22Rv1 (cell line): Measurements from ENCODE around the gene ZDHHC11.

Source experiments
- H3K27ac ChIP-seq: fragments of 450-650 bp; 2 replicates; pipeline ENCODE4 v1.5.1; 2017
- ZFX ChIP-seq: fragments of 450-650 bp; IDR thresholded peaks from 2 replicates; pipeline ENCODE4 v1.6.1; 2017; ENCODE audit warnings: antibody characterized with exemption, borderline replicate concordance
- TF ChIP-seq, protein P1 (sequence below): fragments of 450-650 bp; IDR thresholded peaks from 2 replicates; pipeline ENCODE4 v1.5.1; 2017; ENCODE audit warnings: mild to moderate bottlenecking

Gene ZDHHC11

DNA sequence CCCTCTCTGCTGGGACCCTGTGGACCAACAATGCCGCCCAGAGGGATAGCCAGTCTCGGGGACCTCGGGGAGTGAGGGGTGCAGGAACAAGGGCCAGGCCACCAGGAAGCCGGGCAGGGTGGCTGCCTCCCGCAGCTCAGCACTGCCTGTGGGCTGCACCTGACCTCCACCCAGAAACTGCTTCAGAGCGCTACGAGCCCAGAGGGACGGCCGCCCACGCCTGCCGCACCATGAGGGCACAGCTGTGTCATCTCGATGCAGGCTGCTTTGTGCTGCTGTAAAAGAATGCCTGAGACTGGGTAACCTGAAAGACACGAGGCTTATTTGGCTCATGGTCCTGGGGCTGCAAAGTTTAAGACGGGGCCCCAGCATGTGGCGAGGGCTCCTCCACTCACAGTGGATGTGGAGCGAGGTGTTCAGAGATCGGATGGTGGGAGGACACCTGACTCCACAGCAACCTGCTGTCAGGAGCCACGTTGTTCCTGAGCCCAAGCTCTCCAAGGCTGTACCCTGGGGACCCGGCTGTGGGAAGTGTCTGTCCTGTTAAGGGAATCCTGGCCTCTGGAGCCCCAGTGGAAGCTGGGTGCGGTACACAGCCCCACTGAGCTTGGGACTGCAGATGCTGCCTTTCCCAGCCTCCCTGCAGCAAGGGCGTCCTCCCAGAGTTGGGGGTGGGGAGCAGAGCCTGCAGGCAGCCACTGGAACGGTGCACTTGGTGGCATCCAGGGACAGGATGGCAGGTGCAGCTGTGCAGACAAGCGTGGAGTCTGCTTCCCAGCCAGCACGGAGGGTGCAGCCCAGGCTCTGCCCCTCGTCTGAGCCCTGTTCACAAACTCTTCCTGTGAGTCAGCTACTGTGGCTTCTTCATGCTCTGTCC, 11.8 kb upstream of the ZDHHC11 start:
- no peak overlapping the region for H3K27ac ChIP-seq
- TF ChIP-seq ZFX, result no peak
- TF ChIP-seq, protein P1, sequence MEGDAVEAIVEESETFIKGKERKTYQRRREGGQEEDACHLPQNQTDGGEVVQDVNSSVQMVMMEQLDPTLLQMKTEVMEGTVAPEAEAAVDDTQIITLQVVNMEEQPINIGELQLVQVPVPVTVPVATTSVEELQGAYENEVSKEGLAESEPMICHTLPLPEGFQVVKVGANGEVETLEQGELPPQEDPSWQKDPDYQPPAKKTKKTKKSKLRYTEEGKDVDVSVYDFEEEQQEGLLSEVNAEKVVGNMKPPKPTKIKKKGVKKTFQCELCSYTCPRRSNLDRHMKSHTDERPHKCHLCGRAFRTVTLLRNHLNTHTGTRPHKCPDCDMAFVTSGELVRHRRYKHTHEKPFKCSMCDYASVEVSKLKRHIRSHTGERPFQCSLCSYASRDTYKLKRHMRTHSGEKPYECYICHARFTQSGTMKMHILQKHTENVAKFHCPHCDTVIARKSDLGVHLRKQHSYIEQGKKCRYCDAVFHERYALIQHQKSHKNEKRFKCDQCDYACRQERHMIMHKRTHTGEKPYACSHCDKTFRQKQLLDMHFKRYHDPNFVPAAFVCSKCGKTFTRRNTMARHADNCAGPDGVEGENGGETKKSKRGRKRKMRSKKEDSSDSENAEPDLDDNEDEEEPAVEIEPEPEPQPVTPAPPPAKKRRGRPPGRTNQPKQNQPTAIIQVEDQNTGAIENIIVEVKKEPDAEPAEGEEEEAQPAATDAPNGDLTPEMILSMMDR, result no peak

DNA sequence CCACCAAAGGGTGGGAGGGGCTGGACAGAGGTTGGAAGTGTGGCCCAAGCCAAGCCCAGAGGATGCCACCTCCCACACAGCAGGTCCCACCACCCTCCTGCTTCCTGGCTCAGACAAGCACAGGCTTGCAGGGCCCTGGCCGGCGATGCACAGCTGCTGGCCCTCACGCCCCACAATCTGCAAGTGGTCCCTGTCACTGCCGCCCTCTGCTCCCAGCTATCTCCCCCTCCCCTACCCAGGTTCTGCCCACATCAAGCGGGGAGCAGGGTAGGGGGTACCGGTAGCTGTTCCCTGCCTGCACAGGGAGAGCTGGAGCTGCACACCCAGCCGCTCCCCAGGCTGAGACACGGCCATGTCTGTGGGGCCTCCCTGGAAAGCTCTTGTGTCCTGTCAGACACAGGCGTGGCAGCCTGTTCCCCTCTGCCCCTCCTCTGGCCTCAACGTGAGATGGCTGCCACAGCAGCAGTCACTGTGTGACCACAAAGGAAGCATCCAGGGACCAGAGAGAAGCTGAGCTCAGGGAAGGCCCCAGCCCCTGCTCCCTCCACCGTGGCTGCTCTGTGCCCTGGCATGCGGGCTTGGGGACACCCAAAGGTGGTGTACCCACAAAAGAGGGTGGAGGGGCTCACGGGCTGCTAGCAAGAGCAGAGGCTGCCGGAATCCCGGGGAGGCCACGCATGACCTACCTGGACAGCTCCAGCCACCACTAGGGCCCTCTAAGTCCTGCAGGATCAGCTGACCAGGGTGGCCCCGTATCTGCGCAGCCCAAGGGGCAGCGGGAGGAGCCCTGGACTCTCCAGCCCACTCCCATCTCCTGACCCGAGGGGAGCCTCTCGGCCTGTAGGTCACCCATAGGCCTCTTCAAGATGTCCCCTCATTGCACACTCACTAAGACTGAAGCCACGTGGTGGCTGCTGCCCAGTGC, 10.9 kb upstream of the ZDHHC11 start:
- H3K27ac ChIP-seq, result no peak overlapping the region
- TF ChIP-seq ZFX, result no peak
- TF ChIP-seq, protein P1, result no peak

DNA sequence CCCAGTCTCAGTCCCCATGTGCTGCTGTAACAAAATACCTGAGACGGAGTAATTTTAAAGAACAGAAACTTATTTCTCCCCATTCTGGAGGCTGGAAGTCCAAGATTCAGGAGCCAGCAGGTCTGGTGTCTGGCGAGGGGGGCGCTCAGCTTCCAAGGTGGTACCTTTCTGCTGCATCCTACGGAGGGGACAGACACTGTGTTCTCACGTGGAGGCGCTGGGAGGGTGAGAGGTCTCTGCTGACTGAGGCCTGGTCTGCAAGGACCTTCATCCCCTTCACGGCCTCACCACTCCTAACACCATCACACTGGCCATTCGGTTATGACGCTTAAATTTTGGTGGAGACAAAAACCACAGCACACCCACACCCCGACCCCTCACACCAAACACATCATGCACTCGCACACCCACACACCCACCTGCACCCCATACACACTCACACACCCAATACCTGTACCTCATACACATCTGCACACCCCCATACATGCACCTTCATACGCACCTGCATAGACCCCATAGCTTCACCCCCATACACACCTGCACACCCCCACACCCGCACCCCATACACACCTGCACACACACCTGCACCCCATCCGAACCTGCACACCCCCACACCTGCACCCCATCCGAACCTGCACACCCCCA, 9.8 kb upstream of the ZDHHC11 start:
- no peak overlapping the region for H3K27ac ChIP-seq
- TF ChIP-seq, protein P1, result no peak
- no peak for TF ChIP-seq ZFX

DNA sequence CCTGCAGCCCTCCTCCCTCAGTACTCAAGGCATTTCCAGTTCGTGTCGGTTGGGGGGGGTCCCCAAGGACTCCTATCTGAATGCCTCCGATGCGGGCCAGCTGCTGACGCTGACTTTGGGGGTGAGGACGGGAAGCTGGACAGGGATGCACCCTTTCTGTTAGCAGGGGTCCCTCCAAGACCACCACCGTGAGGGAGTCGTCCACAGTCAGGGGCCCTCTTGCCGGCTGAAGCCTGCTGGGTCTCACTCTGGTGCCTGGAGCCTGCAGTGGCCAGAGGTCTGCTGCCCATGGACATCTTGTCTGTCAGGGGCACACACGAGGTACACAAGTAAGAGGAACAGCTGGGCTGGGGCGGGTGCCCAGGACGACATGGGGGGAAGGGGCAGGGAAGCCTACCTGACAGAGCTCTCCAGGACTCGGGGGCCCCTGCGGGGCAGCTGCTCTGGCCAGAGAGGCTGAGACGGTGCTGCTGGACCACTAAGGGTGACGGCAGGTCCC, 9.1 kb upstream of the ZDHHC11 start:
- H3K27ac ChIP-seq, result no peak overlapping the region
- TF ChIP-seq ZFX, result no peak
- TF ChIP-seq, protein P1, result no peak

DNA sequence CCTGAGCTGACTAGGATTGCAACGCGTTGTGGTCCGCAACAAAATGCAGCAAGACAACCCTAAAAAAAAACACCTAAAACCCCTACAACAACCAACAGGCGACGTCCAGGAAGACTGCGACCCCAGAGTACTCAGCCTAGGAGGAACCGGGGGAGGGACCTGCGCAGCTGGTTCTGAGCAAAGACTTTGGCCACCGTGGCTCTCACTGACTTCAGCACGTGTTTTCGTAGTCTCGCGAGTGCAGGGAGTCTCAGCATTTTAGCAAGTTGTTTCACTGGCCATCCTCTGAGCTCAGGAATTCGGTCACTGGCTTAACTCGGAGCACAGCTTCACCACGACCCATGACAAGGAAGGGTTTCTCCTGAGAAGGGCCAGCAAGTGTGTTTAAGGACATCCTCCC, 8.6 kb upstream of the ZDHHC11 start:
- H3K27ac ChIP-seq, result no peak overlapping the region; the same call in 1 of the 2 replicates
- TF ChIP-seq, protein P1, result no peak
- no peak for TF ChIP-seq ZFX

DNA sequence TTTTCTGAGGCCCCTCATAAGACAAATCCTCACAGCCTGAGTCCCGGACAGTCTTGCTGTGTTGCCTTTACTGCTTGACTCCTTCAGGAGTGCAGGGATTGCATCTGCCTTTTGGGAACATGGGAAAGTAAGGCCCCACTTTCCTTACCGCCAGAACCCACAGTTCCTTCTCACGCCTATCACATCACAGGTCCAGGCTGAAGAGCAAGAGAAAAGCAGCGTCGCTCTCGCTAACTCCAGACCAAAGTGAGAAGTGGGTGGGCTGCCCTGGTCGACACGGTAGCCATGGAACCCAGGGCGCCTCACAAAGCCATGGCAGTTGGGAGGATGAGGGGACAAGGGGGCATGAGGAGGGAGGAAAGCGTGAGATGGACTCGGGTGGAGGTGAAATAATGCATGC, 7.9 kb upstream of the ZDHHC11 start:
- H3K27ac ChIP-seq, result no peak overlapping the region; the same call in 1 of the 2 replicates
- TF ChIP-seq ZFX, result no peak
- TF ChIP-seq, protein P1, result no peak
